DOHH2 (cell line): Measurements from ENCODE around the gene NAPEPLD.
"Not testable (repeated sequence)": the region's sequence is repeated elsewhere in the genome, so short reads cannot be mapped to it uniquely, and the experiment has no call there.

Experiments
- H3F3A ChIP-seq: fragments of 200-600 bp; sonication (generic), shearing (Covaris generic); 2 replicates; pipeline ENCODE4 v1.6.0; 2016; ENCODE audit warnings: antibody characterized with exemption, mild to moderate bottlenecking; ENCODE audit not compliant: control insufficient read depth, insufficient read depth
- H3K27ac ChIP-seq: fragments of 200-600 bp; sonication (generic); 2 replicates; pipeline ENCODE4 v1.5.1; 2014; ENCODE audit warnings: low read depth, mild to moderate bottlenecking, low read length, moderate library complexity
- H3K27me3 ChIP-seq: fragments of 200-600 bp; sonication (generic); 2 replicates; pipeline ENCODE4 v1.6.1; 2014; ENCODE audit warnings: mild to moderate bottlenecking, low read length, mixed read lengths; ENCODE audit not compliant: control insufficient read depth
- H3K36me3 ChIP-seq: fragments of 200-600 bp; sonication (generic); 2 replicates; pipeline ENCODE4 v1.6.1; 2014; ENCODE audit warnings: mild to moderate bottlenecking, low read length, moderate library complexity, mixed read lengths; ENCODE audit not compliant: control insufficient read depth
- H3K4me1 ChIP-seq: fragments of 200-600 bp; sonication (generic); 2 replicates; pipeline ENCODE4 v1.6.1; 2014; ENCODE audit warnings: mild to moderate bottlenecking, low read length, mixed read lengths; ENCODE audit not compliant: control insufficient read depth
- H3K4me2 ChIP-seq: fragments of 200-600 bp; sonication (generic); 2 replicates; pipeline ENCODE4 v1.6.0; 2014; ENCODE audit warnings: mild to moderate bottlenecking, low read length, moderate library complexity
- H3K4me3 ChIP-seq: fragments of 200-600 bp; sonication (generic); 2 replicates; pipeline ENCODE4 v1.5.1; 2014; ENCODE audit warnings: mild to moderate bottlenecking, low read length, mixed read lengths
- H3K79me2 ChIP-seq: fragments of 200-600 bp; sonication (generic); 2 replicates; pipeline ENCODE4 v1.6.1; 2014; ENCODE audit warnings: mild to moderate bottlenecking, low read length, mixed read lengths; ENCODE audit not compliant: control insufficient read depth
- H3K9me2 ChIP-seq: fragments of 200-600 bp; sonication (generic); replicated peaks from 2 replicates; pipeline ENCODE4 v1.6.1; 2014; ENCODE audit warnings: mild to moderate bottlenecking, low read length, mixed read lengths; ENCODE audit not compliant: control insufficient read depth
- H3K9me3 ChIP-seq: fragments of 200-600 bp; sonication (generic); 2 replicates; pipeline ENCODE4 v1.6.1; 2014; ENCODE audit warnings: antibody characterized with exemption, low read length, mixed read lengths; ENCODE audit not compliant: control insufficient read depth, insufficient read depth
- H4K20me1 ChIP-seq: fragments of 200-600 bp; sonication (generic); 2 replicates; pipeline ENCODE4 v1.6.0; 2014; ENCODE audit warnings: low read depth, mild to moderate bottlenecking, antibody characterized with exemption, low read length, moderate library complexity; ENCODE audit not compliant: control insufficient read depth, insufficient read depth
- EZH2phosphoT487 ChIP-seq: fragments of 200-600 bp; sonication (generic); IDR thresholded peaks from 2 replicates; pipeline ENCODE4 v1.6.1; 2017; ENCODE audit warnings: borderline replicate concordance, mild to moderate bottlenecking, antibody characterized with exemption, low read length, moderate library complexity, mixed read lengths
- TF ChIP-seq, protein P1 (sequence below): fragments of 200-600 bp; sonication (generic); IDR thresholded peaks from one replicate; pipeline ENCODE4 v1.5.1; 2014; ENCODE audit warnings: antibody characterized with exemption, mild to moderate bottlenecking, low read depth, low read length; ENCODE audit not compliant: poor library complexity, severe bottlenecking

NAPEPLD gene

DNA sequence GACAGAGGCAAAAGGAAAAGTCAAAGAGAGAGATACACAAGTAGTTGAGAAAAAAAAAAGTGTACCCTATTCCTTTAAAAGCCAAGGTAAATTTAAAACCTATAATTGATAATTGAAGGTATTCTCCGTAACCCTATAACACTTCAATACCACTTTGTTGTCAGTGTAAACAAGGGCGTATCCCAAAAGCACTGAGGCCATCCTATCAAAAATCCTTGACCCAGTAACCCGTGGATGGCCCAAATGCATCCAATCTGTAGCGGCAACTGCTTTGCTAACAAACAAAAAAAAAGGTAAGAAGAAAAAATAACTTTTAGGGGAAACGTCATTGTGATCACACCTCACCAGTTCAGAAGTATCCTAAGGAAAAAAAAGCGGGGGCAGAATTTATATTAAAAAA lies 5.1 kb upstream of the NAPEPLD start:
- Histone ChIP-seq H3K36me3 (no peaks in the 10 kb centered on the region; the same call in 1 of the 2 replicates), H3K4me2 (no peak overlapping the region), H3K9me2 (no peaks in the 10 kb centered on the region), H3K4me3 (no peak overlapping the region), H4K20me1 (no peaks in the 10 kb centered on the region), H3F3A (peaks cover 8% of the 10 kb centered on the region), H3K9me3 (no peaks in the 10 kb centered on the region), H3K79me2 (0 out of 2 replicates have a peak, but pooled peaks cover 4% of the 10 kb centered on the region), H3K27ac (no peak overlapping the region), H3K27me3 (no peaks in the 10 kb centered on the region), H3K4me1 (peaks cover 12% of the 10 kb centered on the region)
- TF ChIP-seq EZH2phosphoT487 = no peak
- TF ChIP-seq, protein P1, sequence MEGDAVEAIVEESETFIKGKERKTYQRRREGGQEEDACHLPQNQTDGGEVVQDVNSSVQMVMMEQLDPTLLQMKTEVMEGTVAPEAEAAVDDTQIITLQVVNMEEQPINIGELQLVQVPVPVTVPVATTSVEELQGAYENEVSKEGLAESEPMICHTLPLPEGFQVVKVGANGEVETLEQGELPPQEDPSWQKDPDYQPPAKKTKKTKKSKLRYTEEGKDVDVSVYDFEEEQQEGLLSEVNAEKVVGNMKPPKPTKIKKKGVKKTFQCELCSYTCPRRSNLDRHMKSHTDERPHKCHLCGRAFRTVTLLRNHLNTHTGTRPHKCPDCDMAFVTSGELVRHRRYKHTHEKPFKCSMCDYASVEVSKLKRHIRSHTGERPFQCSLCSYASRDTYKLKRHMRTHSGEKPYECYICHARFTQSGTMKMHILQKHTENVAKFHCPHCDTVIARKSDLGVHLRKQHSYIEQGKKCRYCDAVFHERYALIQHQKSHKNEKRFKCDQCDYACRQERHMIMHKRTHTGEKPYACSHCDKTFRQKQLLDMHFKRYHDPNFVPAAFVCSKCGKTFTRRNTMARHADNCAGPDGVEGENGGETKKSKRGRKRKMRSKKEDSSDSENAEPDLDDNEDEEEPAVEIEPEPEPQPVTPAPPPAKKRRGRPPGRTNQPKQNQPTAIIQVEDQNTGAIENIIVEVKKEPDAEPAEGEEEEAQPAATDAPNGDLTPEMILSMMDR = no peak

DNA sequence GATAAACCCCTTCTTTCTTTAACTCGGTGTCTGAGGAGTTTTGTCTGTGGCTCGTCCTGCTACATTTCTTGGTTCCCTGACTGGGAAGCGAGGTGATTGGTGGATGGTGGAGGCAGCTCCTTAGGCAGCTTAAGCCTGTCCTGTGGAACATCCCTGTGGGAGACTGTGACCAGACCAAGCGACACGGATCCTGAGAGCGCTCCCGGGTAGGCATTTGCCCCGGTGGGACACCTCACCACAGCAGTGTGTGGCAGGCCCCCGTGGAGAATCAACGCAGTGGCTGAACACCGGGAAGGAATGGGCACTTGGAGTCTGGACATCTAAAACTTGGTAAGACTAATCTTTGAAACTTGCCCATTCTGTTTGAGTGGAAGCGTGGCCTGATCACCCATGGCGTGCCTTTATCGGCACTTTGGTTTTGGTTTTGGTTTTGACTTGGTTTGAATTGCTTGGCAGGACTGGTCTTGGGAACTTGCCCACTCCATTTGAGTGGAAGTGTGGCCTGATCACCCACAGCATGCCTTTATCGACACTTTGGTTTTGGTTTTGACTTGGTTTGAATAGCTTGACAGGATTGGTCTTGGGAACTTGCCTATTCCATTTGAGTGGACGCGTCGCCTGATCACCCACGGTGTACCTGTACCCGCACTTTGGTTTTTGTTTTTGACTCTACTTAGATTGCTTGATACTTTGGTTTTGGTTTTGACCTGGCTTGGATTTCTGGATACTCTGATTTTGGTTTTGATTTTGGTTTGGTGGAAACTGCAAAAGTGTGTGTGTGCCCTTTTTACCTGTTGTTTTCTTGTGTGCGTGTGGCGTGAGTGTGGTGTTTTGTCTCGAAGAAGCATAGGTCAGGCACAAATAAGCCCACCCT lies 4.1 kb upstream of the NAPEPLD start:
- not testable (repeated sequence) for H3K9me3 ChIP-seq, H3K4me3 ChIP-seq, H3K27ac ChIP-seq, H3F3A ChIP-seq, H3K27me3 ChIP-seq, H3K9me2 ChIP-seq, H4K20me1 ChIP-seq, H3K4me2 ChIP-seq, H3K36me3 ChIP-seq
- peaks cover 13% of the 10 kb centered on the region for H3K79me2 ChIP-seq
- H3K4me1 ChIP-seq = peaks cover 12% of the 10 kb centered on the region

GRCh38 chr7:103151993-103152676 lies 3.2 kb upstream of the NAPEPLD start:
- not testable (repeated sequence) for H3K4me2 ChIP-seq, H3K9me3 ChIP-seq, H3F3A ChIP-seq, H3K27me3 ChIP-seq, H3K36me3 ChIP-seq, H3K9me2 ChIP-seq, H4K20me1 ChIP-seq, H3K4me3 ChIP-seq, H3K27ac ChIP-seq
- H3K79me2 ChIP-seq = peaks cover 22% of the 10 kb centered on the region
- peaks cover 16% of the 10 kb centered on the region for H3K4me1 ChIP-seq

GRCh38 chr7:103150192-103150591 lies 1.3 kb upstream of the NAPEPLD start:
- Histone ChIP-seq H3K36me3 (peaks cover 10% of the 10 kb centered on the region), H3K79me2 (peaks cover 40% of the 10 kb centered on the region), H3K27ac (no peak overlapping the region), H4K20me1 (no peaks in the 10 kb centered on the region), H3K4me2 (peak overlapping the region; percentile 67), H3K27me3 (no peaks in the 10 kb centered on the region), H3K4me3 (peak overlapping the region; percentile 75), H3K4me1 (peaks cover 28% of the 10 kb centered on the region), H3K9me2 (no peaks in the 10 kb centered on the region), H3F3A (peaks cover 8% of the 10 kb centered on the region), H3K9me3 (no peaks in the 10 kb centered on the region)
- TF ChIP-seq, protein P1 = no peak
- no peak for TF ChIP-seq EZH2phosphoT487
